ENCODE data around the gene CCSAP.

The CCSAP gene

DNA sequence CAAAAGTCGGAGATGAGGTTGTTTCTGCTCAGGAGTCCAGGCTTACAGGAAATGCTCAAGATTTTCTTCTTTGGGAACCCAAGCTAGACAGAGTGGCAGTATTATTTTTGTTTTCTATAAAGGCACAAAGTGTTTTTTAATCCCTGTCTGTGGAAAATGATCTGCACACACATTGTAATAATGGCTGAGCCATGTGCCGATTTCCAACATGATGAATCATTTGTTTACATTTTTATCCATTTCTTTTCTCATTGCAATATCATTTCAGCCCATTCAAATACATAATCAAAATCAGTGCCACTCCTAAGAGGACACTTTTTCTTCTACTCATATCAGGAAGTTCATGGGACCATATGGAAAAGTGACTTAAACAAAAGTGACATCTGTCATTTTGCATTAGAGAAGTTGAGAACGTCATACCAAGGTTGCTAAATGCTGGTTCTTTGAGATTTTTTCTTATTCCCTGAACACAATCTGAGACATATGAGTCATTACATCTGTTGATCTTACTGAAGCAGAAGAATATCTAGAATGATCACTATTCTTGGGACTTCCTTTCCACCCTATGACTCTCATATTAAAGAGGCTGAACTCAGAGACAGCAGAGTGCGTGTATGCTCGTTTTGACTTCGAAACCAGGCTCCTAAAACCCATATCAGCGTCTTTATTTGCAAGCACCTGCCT is 46.2 kb upstream of the CCSAP start:
- TF ChIP-seq TCF4 (CRISPR knock-in tag; IDR thresholded peaks at IDR 0.05; ENCODE audit: borderline replicate concordance) (no peak), ESRRG (CRISPR knock-in tag; IDR thresholded peaks at IDR 0.05) (no peak), ZNF70 (CRISPR knock-in tag; IDR thresholded peaks at IDR 0.05) (no peak), GLIS3 (CRISPR knock-in tag; IDR thresholded peaks at IDR 0.05) (no peak), RARB (CRISPR knock-in tag; IDR thresholded peaks at IDR 0.05) (no peak), PPARA (CRISPR knock-in tag; IDR thresholded peaks at IDR 0.05; ENCODE audit: borderline replicate concordance) (no peak), PATZ1 (CRISPR knock-in tag; IDR thresholded peaks at IDR 0.05; ENCODE audit: borderline replicate concordance) (no peak), BACH2 (CRISPR knock-in tag; IDR thresholded peaks at IDR 0.05; ENCODE audit: borderline replicate concordance) (no peak)
- TF ChIP-seq, protein P1, sequence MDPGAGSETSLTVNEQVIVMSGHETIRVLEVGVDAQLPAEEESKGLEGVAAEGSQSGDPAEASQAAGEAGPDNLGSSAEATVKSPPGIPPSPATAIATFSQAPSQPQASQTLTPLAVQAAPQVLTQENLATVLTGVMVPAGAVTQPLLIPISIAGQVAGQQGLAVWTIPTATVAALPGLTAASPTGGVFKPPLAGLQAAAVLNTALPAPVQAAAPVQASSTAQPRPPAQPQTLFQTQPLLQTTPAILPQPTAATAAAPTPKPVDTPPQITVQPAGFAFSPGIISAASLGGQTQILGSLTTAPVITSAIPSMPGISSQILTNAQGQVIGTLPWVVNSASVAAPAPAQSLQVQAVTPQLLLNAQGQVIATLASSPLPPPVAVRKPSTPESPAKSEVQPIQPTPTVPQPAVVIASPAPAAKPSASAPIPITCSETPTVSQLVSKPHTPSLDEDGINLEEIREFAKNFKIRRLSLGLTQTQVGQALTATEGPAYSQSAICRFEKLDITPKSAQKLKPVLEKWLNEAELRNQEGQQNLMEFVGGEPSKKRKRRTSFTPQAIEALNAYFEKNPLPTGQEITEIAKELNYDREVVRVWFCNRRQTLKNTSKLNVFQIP (CRISPR knock-in tag; IDR thresholded peaks at IDR 0.05; ENCODE audit: borderline replicate concordance, low read depth) = no peak
- peak; percentile 48; the same call in 2 of the 3 replicates for ATAC-seq

DNA sequence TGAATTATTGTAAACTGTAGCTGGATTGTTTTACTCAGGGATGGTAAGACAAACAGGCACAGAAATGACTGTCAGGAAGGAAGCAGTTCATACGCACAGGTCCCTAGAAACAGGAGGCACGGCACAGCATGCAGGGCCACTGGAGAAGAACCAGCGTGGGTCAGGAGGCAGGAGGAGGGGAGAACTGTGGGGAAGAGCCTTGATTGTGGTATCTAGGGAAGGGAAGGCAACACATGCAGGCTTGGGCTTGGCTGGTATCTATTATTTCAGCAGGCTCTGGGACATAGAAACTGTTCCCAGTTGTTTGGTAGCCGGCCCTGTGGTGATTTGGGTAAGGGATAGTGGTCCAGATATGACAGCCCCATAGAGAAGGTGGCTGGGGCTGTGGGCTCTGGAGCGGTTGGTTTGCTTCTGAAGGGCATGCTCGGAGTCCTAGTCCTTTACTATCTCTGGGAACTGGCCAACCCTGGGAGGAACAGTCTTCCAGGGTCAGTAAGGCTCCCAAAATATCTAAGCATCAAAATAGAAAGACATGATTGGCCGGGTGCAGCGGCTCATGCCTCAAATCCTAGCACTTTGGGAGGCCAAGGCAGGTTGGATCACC is 43.1 kb upstream of the CCSAP start:
- no peak for ATAC-seq
- no peak for TF ChIP-seq ZC3H10 (CRISPR knock-in tag; IDR thresholded peaks at IDR 0.05)
- no peak for TF ChIP-seq ARNTL (CRISPR knock-in tag; IDR thresholded peaks at IDR 0.05; ENCODE audit: borderline replicate concordance, low read depth)
- no peak for TF ChIP-seq GLIS3 (CRISPR knock-in tag; IDR thresholded peaks at IDR 0.05)
- no peak for TF ChIP-seq ESRRG (CRISPR knock-in tag; IDR thresholded peaks at IDR 0.05)

- no peak for ATAC-seq
- no peak for TF ChIP-seq PATZ1 (CRISPR knock-in tag; IDR thresholded peaks at IDR 0.05; ENCODE audit: borderline replicate concordance)
- no peak for TF ChIP-seq OSR1 (CRISPR knock-in tag; IDR thresholded peaks at IDR 0.05)
- TF ChIP-seq BACH2 (CRISPR knock-in tag; IDR thresholded peaks at IDR 0.05; ENCODE audit: borderline replicate concordance) = no peak
- TF ChIP-seq GLIS3 (CRISPR knock-in tag; IDR thresholded peaks at IDR 0.05) = no peak
- TF ChIP-seq ZC3H10 (CRISPR knock-in tag; IDR thresholded peaks at IDR 0.05) = no peak
- no peak for TF ChIP-seq TSHZ2 (CRISPR knock-in tag; IDR thresholded peaks at IDR 0.05)
- TF ChIP-seq, protein P2, sequence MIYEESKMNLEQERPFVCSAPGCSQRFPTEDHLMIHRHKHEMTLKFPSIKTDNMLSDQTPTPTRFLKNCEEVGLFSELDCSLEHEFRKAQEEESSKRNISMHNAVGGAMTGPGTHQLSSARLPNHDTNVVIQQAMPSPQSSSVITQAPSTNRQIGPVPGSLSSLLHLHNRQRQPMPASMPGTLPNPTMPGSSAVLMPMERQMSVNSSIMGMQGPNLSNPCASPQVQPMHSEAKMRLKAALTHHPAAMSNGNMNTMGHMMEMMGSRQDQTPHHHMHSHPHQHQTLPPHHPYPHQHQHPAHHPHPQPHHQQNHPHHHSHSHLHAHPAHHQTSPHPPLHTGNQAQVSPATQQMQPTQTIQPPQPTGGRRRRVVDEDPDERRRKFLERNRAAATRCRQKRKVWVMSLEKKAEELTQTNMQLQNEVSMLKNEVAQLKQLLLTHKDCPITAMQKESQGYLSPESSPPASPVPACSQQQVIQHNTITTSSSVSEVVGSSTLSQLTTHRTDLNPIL (CRISPR knock-in tag; IDR thresholded peaks at IDR 0.05; ENCODE audit: low read depth) = no peak
- TF ChIP-seq, protein P1 (CRISPR knock-in tag; IDR thresholded peaks at IDR 0.05; ENCODE audit: borderline replicate concordance, low read depth) = no peak
- TF ChIP-seq CSDC2 (CRISPR knock-in tag; IDR thresholded peaks at IDR 0.05) = no peak
- TF ChIP-seq ISL1 (CRISPR knock-in tag; IDR thresholded peaks at IDR 0.05) = no peak
- no peak for TF ChIP-seq TCF4 (CRISPR knock-in tag; IDR thresholded peaks at IDR 0.05; ENCODE audit: borderline replicate concordance)
- TF ChIP-seq ZNF70 (CRISPR knock-in tag; IDR thresholded peaks at IDR 0.05) = no peak
- no peak for TF ChIP-seq ZFP30 (CRISPR knock-in tag; IDR thresholded peaks at IDR 0.05)
- TF ChIP-seq PPARA (CRISPR knock-in tag; IDR thresholded peaks at IDR 0.05; ENCODE audit: borderline replicate concordance) = no peak
Observed at GRCh38 chr1:229384822-229385221, 42.0 kb upstream of the CCSAP start.

Measured in SK-N-SH treated with all-trans-retinoic acid at 6 μM for 48 hours (cell line).